HL-60/S4 (cell line): ENCODE measurements around the gene EPN1.

ENCODE experiments used
- in situ Hi-C: fragments of 300-500 bp; cut with MboI; formaldehyde crosslinking; loops from 2 replicates; pipeline ENCODE4 v1.14.3; 2022; ENCODE audit warnings: low sequenced_read_pairs

EPN1 gene

GRCh38 chr19:55659822-55660221, 15.2 kb upstream of the EPN1 start:
- in situ Hi-C loops, result no loop called here

GRCh38 chr19:55660404-55660803, 14.6 kb upstream of the EPN1 start:
- in situ Hi-C loops, result no loop called here

- in situ Hi-C loops, result no loop called here
These were observed 14.0 kb upstream of the EPN1 start for GRCh38 chr19:55660991-55661390.

GRCh38 chr19:55661826-55662225, 13.2 kb upstream of the EPN1 start:
- in situ Hi-C loops, result no loop called here

DNA sequence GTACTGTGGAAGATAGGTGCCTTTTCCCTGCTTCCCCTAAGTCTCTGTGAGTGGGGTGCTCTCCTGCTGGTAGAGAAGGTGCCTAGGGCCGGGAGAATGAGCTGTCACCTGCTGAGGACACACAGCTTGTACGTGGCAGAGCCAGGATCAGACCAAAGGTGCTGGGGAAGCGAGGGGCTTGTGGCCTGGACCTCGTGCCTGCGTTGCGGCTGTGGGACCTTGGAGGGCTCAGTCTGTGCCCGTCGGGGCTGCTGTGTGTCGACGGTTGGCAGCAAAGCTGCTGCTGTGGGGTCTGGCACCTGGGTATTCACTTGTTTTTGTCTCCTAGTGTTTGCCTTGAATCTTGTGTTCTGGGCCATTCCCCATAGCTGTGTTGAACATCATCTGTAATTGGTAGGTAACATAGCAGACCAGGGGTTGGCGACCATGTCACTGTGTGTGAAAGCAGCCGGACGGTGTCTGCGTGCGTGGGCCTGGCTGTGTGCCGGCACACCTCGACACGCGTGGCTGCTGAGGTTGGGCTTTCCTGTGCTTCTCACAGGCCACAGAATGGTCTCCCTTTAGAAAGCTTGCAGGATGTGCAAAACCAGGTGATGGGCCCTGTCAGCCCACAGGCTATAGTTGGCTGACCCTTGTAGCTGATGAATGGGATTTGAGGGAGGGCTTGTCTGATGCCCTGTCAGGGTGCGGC, 11.0 kb upstream of the EPN1 start:
- in situ Hi-C loops, result no loop called here

- in situ Hi-C loops, result no loop called here
These were observed 8.6 kb upstream of the EPN1 start for GRCh38 chr19:55666343-55667005.

DNA sequence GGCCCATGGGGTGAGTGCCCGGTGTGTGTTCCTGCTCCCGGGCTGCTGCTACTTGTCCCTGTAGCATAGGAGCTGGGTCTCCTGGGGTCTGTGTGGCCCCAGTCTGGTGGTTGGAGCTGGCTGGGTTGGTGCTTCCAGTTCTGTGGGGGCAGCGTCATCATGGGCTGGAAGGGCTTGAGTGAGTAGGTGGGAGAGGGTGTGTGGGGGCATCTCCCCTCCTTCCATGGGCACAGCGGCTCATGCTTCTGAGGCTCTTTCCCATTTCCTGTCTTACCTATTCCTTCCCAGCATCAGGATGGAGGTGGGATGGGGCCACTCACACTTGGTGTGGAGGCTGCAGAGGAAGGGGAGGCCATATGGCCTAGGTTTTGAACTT, 8.0 kb upstream of the EPN1 start:
- in situ Hi-C loops, result no loop called here

DNA sequence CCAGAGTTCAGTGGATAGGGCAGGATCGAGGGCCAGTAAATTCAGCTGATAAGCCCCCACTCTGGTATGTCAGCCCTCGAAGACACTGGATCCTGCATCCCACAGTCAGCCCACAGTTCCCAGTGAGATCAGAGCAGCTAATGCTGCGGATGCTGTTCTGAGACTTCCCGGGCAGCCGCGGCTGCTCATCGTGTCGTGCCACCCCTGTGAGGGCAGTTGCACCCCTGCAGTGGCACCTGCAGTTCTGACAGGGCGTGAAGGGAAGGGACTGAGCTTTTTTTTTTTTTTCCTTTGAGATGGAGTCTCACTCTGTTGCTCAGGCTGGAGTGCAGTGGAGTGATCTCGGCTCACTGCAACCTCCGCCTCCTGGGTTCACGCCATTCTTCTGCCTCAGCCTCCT, 7.5 kb upstream of the EPN1 start:
- in situ Hi-C loops, result no loop called here

- in situ Hi-C loops, result no loop called here
These were observed 7.1 kb upstream of the EPN1 start for GRCh38 chr19:55667958-55668357.

DNA sequence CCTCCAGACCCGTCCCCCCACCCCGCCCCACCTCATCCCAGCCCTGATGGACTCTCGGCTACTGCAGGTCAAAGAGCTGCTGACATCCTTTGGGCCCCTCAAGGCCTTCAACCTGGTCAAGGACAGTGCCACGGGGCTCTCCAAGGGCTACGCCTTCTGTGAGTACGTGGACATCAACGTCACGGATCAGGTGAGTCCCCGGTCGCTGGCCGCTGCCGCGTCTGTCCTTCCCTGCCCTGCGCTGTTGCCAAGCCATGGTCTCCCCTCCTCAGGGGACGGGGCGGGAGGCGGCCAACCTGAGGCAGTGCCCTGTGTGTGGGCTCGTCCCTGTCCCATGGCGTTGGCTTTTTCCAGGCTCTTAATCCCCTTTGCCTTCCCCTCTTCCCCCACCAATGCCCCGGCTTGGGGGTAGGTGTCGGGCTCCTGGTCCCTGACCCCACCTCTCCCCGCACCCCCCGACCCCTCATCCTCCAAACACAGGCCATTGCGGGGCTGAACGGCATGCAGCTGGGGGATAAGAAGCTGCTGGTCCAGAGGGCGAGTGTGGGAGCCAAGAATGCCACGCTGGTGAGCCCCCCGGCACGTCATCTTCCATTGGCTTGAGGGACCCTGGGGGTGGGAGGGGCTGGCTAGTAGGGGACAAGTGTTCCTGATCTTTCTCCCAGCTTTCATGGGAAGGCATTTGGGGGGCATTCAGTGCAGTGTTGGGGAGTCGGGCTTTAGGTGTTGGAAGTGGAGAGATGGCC, 6.2 kb upstream of the EPN1 start:
- in situ Hi-C loops, result no loop called here

GRCh38 chr19:55669418-55670279, 5.4 kb upstream of the EPN1 start:
- in situ Hi-C loops, result no loop called here

- in situ Hi-C loops, result no loop called here
These were observed 4.6 kb upstream of the EPN1 start for GRCh38 chr19:55670280-55671053.

DNA sequence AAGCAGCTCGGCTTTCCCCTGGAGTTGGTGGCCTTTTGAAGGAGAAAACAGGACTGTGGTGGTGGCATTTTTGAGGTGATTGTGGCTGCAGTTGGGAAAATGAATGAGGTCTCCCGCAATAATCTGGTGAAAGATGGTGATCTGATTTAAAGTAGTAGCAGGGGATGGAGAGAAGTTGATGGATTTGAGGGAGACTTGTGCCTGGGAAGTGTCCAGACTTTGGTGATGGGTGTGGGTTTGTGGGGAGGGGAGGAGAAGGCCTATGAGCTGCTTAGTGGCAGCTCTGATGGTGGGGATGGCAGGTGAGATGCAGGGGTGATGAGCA, 4.0 kb upstream of the EPN1 start:
- in situ Hi-C loops, result no loop called here

GRCh38 chr19:55672418-55672817, 2.6 kb upstream of the EPN1 start:
- in situ Hi-C loops, result no loop called here

DNA sequence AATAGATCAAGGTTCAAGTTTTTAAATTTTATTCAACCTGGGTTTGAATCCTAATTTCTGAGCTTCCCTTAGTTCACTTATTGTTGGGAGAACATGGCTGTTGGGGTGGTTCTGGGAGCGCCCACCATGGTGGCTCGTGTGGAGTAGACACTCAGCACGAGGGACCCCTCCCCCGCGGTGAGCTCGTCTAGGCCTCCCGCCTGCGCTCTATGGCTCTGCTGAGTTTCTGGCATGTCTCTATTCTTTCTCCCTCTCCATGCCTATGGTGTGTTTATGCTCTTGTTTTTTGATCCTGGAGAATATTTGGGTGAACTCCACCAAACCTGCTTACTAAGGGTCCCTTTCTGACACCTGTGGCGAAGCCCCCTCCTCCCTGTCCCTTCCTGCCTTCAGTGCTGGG, 1.6 kb upstream of the EPN1 start:
- in situ Hi-C loops, result no loop called here

DNA sequence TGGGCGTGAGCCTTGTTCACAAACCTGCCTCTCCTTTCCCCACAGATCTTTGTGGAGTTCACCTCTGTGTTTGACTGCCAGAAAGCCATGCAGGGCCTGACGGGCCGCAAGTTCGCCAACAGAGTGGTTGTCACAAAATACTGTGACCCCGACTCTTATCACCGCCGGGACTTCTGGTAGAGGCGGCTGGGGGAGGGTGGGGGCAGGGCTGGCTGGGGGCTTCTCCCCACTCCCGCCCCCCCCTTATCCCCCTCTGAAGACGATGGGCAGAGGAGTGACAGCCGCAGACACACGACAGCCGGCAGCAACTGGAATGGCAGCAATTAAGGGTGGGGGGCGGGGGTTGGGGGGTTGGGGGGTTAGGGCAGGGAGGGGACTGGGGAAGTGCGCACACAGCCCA, 1.1 kb upstream of the EPN1 start:
- in situ Hi-C loops, result no loop called here

DNA sequence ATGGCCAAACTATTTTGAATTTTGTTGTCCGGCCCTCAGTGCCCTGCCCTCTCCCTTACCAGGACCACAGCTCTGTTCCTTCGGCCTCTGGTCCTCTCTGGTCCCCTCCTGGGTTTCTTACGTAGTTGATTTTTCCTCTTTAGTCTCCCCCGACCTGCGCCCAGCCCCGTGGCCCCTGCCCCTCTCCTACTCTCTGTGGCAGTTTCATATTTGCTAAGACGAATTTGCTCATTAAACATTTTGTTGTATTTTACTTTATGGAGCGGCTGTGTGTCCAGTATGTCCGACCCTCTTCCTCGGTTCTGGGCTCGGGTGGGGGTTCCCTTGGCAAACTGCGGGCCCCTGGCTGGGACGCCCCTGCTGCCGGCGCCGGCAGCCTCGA, 576 bp upstream of the EPN1 start:
- in situ Hi-C loops, result no loop called here

GRCh38 chr19:55675661-55676354, 782 bp downstream of the EPN1 start:
- in situ Hi-C loops, result no loop called here

DNA sequence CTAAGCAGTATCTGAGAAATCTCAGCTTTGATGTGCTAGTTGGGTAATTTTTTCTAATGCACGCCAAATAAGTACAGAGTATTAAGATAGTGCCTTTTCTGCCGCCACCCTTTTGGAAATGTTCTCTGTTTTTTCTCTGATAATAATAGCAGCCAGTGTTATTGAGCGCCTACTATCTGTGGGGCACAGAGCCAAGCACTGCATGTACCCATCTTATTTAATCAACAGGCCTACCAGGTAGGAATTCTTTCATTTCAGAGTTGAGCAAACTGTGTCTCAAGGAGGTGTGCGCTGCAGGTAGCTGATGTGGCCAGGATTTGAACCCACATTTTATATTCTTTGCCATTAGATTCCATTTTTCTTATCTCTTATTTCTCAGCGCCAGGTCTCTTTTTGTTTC, 1.4 kb downstream of the EPN1 start:
- in situ Hi-C loops, result no loop called here

- in situ Hi-C loops, result no loop called here
These were observed 2.0 kb downstream of the EPN1 start for GRCh38 chr19:55676889-55677505.
